GM18867 (cell line): ENCODE results near the gene C16orf92.

Experiments used
- ATAC-seq: cut with Tn5 transposase; IDR thresholded peaks from one replicate; pipeline ENCODE4 v1.9.1; 2021; ENCODE audit warnings: mild to moderate bottlenecking, moderate library complexity; ENCODE audit not compliant: unreplicated experiment

Gene C16orf92

DNA sequence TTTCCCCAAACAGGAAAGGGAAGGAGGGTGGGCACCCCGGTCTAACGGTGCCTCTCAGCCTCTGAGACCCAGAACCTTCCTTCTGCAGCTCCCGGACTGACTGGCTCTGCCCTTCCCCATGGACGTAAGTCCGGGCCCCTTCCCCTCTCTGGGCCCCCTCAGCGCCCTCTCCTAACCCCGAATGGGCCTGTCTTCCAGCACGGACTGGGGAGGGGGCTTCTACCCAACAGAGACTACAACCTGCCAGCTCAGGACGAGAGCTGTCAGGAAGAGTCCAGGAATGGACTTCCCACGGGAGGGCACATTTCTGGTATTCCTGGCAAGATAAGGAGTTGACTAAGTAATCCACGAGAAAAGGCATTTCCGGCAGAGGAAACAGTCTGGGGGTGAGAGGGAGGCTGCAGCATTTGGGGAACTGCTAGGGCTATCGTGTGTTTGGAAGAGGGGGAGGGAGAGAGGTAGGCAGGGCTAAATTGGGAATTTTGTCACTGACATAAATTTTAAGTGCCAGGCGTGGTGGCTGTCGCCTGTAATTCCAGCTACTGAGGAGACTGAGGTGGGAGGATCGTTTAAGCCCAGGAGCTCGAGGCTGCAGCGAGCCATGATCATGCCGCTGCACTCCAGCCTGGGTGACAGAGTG lies 30.5 kb downstream of the C16orf92 start:
- no peak for ATAC-seq

DNA sequence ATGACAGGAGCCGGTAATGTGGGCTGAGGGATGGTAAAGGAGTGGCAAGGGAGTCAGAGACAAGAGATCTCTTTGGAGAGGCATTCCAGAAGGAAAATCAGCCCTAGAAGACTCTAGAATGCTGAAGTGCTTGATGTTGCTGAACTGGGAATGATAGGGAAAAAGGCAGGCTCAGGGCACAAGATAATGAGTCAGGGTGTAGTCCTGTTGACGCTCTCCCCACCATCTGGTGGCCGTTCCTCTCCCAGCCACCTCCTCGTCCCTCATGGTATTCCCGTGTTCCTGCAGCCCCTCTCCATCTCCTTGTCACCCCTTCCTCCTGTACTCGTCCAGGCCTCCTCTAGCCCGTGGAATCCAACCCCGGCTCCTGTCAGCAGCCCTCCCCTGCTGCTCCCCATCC lies 31.5 kb downstream of the C16orf92 start:
- ATAC-seq = no peak

DNA sequence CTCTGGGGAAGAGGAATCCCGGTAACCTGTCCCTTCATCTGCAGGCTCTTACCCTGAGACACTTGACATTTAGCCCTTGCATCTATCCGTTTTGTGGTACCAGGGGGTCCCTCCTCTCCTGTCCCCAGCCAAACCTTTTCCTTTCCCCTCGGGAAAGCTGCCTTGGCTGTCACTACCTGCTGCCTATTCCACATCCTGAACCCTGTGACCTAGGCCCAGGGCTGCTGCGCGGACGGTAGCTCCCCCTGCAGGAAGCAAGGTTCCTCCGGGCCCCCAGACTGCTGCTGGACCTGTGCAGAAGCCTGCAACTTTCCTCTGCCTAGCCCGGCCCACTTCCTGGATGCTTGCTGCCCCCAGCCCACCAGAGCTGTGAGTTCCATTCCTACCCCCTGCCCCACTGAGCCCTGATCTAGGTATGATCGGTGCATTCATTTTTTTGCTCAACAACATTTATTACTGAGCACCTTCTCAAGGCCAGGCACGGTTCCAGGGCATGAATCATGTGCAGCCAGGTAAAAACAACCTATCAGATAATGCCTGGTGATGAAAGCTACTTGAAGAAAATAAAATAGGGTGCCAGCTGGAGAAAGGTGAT lies 32.1 kb downstream of the C16orf92 start:
- no peak for ATAC-seq

DNA sequence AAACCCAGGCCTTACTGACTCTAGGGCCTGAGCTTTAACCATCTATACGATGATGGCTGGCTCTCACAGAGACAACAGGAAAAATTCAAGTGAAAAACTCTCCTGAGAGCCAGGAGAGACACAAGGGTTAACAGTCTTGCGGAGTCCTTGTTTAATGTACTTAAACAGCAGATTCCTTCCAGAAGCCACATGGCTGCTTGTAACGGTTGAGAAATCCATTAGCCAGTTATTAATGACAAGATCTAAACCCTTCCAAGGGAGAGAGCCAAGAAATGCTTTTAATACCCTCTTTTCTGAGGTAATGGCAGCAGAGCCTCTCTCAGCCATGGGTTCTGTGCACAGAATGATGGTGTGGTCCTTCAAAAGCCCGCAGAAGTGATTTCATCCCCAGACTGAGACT lies 37.3 kb downstream of the C16orf92 start:
- ATAC-seq = no peak

DNA sequence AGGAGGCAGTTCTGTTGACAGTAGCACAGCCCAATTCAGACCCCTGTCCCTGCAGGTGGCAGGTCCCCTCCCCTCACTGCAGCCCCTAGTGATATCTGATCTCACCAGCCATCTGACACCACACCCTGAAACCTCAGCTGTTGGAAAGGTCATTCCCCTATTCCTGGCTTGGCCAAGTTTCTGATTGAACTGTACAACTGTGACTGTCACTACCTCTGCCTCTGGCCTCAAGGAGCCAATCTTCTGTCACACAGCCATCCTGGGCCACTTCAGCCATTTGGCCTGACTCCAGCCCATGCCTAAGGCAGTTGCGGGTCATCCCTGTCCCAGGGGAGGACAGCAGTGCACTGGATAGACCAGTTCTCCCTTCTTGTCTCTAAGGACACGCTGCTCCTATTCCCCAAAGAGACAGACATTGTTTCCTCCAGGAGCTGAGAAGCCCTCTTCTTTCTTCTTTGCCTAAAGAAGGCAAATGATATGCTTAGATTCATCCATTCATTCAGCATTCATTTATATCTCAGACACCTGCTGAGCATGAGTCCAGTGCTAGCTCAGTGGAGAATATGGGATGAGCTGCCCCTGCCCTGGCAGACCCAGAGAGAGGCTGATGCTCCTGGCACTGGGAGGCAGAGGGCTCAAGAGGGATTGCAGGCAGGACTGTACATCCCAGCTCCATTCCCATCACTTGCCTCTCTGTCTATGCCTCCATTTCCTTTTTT lies 38.0 kb downstream of the C16orf92 start:
- ATAC-seq = no peak

DNA sequence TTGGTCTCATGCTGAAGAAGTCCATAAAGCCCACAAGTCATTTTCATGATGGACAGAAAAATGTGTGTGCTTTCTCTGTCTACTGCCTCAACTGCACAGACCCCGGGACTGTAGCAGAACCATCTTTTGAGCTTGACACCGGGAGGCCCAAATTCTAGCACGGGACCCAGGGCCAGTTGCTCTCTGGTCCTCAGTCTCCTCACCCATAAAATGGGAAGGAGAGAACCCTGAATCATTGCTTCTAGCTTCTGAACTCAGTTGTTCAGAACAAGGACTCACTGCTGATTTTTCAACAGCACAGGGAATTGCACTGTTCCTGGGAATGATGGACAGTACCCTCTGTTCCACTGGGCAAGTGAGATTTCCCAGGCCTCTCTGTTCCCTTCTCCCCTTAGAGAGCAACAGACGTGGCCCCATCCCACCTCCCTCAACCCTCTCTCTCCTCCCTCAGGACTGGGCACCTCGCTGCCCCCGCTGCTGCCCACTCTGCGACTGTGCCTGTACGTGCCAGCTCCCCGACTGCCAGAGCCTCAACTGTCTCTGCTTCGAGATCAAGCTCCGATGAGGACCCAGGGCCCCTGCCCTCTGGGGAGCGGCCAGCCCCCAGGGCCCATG lies 40.4 kb downstream of the C16orf92 start:
- ATAC-seq = no peak

DNA sequence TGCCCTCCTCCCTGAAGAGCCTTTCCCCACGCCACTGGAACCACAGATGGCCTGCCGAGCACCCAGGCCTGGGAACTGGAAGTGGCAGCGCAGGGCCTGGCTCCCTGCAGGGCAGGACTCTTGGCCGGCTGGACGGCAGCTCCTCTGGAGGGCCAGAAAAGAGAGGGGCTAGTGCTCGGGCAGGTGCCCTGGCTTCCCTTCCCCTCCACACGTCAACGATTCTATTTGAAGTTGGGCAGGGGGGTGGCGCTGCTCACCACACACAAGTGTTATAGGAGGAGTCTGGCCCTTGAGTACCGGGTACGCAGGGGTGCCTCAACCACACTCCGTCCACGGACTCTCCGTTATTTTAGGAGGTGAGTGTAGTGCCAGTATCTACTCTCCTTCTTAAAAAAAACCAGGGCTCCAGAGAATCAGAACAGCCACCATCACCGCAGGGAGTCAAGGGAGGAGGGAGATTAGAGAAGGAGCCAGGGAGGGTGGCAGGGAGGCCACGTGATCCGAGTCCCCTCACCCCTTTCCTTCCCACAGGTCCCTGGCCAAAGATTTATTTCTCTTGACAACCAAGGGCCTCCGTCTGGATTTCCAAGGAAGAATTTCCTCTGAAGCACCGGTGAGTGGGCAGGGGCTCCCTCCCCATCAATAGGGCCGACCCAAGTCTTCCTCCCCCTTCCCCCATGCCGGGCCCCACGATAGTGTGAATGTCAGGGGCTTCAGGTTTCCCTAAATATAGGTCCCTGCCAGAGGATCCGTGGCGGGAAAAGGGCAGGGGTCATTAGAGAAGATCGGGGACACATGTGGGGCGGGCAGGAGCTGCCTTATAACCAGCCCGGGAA lies 41.1 kb downstream of the C16orf92 start:
- ATAC-seq = no peak

DNA sequence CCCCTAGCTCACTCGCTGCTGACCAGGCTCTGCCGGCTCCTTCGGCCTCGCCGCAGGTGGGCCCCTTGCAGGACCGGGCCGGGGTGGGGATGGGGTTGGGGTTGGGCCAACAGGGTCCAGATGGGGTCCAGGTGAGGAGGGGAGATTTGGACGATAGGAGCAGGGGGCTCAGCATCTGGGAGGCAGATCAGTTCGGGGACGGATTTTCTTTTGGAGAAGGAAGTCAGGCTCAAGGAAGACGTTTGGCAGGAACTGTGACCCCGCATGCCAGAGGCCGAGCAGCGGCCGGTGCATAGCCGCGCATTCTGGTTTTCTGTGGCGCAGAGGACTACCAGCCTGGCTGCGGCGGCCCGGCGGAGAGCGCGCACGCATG lies 41.7 kb downstream of the C16orf92 start:
- ATAC-seq = peak; percentile 9

DNA sequence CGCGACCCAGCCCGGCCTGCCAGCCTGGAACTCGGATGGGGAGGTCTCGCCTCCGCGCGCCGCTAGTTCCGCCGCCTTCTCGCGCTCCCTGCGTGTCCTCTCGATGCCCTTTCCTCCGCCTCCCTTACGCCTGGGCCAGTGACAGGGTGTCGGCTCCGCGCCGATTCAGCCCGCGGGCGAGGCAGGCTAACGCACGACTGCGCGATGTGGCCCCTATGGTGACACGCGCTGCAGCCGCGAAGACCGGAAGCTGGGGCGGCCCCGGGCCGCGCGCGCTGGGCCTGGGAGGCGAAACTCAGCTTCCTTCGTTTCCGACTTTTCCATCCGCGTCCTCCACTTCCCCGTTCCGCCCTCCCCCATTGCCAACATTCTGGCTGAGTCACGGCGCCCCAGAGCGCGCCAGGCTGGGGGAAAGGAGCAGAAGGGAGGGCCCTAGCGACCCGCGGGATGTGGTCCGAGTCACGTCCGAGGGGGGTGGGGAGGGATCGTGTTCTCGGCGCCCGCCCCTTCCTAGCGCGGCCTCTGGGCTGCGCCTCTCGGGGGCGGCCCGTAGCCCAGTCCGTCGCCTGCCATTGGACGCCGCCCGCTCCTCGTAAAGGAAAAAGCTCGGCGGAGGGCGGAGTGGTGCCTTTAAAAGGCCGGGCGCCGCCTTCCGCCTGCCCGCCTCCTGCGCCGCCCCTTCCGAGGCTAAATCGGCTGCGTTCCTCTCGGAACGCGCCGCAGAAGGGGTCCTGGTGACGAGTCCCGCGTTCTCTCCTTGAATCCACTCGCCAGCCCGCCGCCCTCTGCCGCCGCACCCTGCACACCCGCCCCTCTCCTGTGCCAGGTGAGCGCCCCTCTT lies 42.3 kb downstream of the C16orf92 start, which contains the start of gene ALDOA:
TSS of gene ALDOA (plus strand) at position 659 of the 841 bp plus-strand sequence. CDS start 1,138 bp downstream, outside the sequence.
- peak; percentile 77 for ATAC-seq

DNA sequence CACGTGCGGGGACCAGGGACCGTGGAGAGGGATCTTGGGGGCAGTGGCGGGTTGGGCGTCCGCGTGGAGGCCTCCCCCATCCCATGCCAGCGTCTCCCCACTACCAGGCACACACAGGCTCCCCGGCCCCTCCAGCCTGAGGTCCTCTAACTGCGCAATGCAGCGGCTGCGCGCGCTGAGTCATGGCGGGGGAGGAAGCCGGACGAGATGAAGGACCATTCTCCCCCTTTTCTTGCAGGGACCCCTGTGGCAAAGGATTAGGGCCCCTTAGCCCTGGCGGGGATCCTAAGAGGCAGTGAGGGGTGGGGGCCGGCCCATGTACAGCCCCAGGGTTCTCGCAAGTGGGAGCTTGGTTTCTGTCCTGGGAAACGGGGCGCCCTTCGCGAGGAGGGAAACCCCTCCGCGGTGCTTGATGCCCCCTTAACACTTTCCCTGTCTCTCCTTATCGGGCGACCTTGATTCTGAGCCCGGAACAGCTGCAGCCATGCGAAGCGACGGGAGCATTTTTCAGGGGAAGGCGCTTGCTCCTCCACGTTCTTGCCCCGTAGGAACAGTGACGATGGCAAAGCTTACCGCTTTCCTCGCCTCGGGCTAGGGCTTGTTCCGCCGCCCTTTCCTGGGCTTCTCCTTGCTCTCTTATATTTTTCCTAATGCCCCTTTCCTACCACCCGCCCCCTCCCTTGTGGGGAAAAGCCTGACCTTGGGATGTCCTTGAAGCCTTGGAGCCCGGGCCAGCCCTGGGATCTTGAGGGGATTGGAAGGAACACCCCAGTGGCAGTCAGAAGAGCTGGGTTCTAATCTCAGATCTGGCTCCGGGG lies 43.2 kb downstream of the C16orf92 start:
- ATAC-seq = no peak

DNA sequence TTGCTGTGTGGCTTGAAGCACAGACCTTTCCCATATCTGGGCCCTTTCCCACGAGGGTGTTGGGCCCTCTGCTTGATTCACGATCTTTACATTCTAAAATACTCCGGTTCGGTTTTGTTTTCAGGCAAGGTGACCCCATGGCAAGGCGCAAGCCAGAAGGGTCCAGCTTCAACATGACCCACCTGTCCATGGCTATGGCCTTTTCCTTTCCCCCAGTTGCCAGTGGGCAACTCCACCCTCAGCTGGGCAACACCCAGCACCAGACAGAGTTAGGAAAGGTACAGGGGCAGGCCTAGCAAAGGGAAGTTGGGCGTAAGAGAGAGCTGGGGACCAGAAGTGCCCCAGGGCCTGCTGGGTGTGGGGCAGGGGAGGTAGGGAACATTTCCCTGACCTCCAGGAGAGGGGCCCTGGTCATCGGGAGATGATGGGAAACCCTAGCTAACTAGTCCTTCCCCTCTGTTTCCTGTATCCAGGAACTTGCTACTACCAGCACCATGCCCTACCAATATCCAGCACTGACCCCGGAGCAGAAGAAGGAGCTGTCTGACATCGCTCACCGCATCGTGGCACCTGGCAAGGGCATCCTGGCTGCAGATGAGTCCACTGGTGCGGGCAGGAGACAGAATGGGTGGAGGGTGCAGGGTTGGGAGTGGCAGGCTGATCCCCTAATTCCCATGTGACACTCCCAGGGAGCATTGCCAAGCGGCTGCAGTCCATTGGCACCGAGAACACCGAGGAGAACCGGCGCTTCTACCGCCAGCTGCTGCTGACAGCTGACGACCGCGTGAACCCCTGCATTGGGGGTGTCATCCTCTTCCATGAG lies 44.0 kb downstream of the C16orf92 start:
- ATAC-seq = no peak

DNA sequence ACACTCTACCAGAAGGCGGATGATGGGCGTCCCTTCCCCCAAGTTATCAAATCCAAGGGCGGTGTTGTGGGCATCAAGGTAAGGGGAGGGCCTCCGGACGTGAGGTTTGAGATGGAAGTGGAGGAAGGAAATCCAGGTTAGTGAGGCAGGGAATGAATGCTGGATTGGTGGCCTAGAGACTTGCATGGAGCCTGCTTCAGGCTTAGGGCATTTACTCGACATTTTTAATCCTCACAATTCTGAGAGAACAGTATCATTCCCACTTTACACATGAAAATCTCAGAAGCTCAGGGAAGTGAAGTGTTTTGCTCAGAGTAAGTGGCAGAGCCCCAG lies 44.6 kb downstream of the C16orf92 start:
- ATAC-seq = no peak

DNA sequence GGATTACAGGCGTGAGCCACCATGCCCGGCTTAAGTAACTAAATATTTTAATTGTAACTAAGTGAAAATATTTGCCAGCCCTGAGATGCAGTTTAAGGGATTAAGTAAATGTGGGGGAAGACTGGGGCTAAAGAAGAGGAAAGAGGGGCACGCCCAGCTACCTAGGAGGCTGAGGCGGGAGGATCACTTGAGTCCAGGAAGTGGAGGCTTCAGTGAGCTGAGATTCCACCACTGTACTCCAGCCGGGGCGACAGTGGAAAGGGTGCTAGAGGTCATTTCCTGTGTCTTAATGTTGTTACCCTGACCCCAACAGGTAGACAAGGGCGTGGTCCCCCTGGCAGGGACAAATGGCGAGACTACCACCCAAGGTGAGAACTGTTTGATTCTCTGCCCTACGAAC lies 45.3 kb downstream of the C16orf92 start:
- ATAC-seq = no peak

DNA sequence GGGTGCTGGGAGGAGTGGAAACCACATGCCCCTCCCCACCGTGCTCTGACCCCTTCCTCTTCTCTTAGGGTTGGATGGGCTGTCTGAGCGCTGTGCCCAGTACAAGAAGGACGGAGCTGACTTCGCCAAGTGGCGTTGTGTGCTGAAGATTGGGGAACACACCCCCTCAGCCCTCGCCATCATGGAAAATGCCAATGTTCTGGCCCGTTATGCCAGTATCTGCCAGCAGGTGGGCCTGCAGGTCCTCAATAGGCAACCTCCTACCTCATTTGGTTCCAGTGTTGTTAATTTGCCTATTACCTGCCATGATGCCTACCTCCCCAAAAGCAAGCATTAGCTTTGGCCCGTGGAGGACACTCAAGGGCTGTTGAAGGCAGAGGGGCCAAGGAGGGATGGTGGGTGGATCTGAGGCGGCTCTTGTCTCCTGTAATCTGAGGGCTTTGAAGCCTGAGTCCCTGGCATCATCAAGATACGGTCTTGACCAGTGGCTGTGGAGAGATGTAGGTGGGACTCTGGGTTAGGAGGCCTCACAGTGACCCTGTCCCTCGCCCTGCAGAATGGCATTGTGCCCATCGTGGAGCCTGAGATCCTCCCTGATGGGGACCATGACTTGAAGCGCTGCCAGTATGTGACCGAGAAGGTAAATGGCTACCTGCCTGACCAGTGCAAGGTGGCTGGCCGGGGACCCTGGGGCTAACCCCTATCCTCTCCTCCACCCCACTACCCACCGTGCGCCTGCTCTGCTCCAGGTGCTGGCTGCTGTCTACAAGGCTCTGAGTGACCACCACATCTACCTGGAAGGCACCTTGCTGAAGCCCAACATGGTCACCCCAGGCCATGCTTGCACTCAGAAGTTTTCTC lies 46.0 kb downstream of the C16orf92 start:
- no peak for ATAC-seq

DNA sequence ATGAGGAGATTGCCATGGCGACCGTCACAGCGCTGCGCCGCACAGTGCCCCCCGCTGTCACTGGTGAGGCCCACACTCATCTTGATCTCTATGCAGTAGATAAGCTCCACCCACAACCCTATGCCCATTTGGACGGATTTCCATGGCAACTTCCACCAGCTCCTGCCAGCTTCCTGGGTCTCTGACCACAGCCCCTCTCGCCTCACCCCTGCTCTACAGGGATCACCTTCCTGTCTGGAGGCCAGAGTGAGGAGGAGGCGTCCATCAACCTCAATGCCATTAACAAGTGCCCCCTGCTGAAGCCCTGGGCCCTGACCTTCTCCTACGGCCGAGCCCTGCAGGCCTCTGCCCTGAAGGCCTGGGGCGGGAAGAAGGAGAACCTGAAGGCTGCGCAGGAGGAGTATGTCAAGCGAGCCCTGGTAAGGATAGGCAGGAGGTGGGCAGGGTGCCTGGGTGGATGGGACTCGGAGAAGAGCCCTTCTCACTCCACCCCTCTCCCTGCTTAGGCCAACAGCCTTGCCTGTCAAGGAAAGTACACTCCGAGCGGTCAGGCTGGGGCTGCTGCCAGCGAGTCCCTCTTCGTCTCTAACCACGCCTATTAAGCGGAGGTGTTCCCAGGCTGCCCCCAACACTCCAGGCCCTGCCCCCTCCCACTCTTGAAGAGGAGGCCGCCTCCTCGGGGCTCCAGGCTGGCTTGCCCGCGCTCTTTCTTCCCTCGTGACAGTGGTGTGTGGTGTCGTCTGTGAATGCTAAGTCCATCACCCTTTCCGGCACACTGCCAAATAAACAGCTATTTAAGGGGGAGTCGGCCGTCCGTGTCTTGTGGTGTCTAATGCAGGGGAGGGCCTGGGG lies 46.8 kb downstream of the C16orf92 start:
- no peak for ATAC-seq

DNA sequence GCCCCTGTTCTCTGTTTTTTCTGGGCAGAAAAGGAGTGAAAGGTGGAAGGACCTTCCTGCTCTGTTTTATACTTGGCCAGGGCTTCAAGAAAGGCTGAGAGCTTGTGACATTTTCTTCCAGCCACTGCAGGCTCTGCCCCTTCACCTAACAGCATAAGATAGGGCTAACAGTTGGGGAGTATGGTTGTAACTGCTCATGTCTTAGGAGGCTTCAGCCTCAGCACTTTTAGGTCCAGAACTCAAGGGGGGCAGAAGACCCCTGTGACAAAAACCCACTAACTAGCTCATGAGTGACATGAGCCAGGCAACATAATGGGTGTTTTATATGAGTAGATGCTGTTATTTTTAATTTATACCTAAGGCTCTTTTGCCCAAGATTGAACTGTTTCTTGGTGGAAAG lies 47.5 kb downstream of the C16orf92 start:
- no peak for ATAC-seq
